Transverse colon (tissue), 4 donors: Measurements from ENCODE around the gene GNA12. TPM values are rescaled to one million over a fixed set of nuclear protein-coding genes. Genes with fewer than 3 reads are reported as not detected.

Source experiments
- DNase-seq: peaks from one replicate; pipeline ENCODE4 v3.0.0-alpha.2; 2019
- H3K27ac ChIP-seq, 4 donors: fragments of 200-600 bp; sonication (generic); 2 replicates each; pipeline ENCODE4 v1.5.1; 2016 to 2018; ENCODE audit warnings: inconsistent platforms in 4 of 4
- H3K27me3 ChIP-seq: fragments of 200-600 bp; sonication (generic); 2 replicates; pipeline ENCODE4 v1.5.1; 2017; ENCODE audit warnings: inconsistent platforms
- H3K36me3 ChIP-seq, 4 donors: fragments of 200-600 bp; sonication (generic); 2 replicates each; pipeline ENCODE4 v1.5.1; 2017 to 2019; ENCODE audit warnings: inconsistent platforms in 4 of 4
- H3K4me1 ChIP-seq, 4 donors: fragments of 200-600 bp; sonication (generic); 2 replicates each; pipeline ENCODE4 v1.5.1; 2017 to 2020; ENCODE audit warnings: inconsistent platforms in 4 of 4
- H3K4me3 ChIP-seq, 4 donors: fragments of 200-600 bp; sonication (generic); 1 replicate in 1 of 4; 2 replicates in 3 of 4; pipeline versions ENCODE4 v1.5.1 to v1.6.1; 2017 to 2019; ENCODE audit warnings: inconsistent platforms in 4 of 4
- H3K9me3 ChIP-seq, 2 donors: fragments of 200-600 bp; sonication (generic); 2 replicates each; pipeline ENCODE4 v1.5.1; 2017 to 2019; ENCODE audit warnings: inconsistent platforms in 2 of 2
- EP300 ChIP-seq: sonication (generic); formaldehyde crosslinking; IDR thresholded peaks from one replicate; pipeline ENCODE4 v1.6.1; 2017; ENCODE audit warnings: antibody characterized with exemption, low read depth
- POLR2A ChIP-seq: fragments of 450-650 bp; IDR thresholded peaks from one replicate; pipeline ENCODE4 v1.6.1; 2016; ENCODE audit warnings: antibody characterized with exemption, mild to moderate bottlenecking, moderate library complexity
- POLR2AphosphoS5 ChIP-seq, 3 donors: sonication (generic); formaldehyde crosslinking; IDR thresholded peaks; one replicate each; pipeline ENCODE4 v1.6.1; 2016; ENCODE audit warnings: antibody characterized with exemption in 3 of 3
- WGBS, 2 donors: methylation state at CpG; one replicate each; pipeline ENCODE4 v1.1.5; 2018; ENCODE audit warnings: low coverage in 1 of 2; 5-methylcytosine and 5-hydroxymethylcytosine counted together
- in situ Hi-C, 4 donors: fragments of 200-750 bp; cut with MboI; loops; one replicate each; pipeline versions ENCODE4 v1.15.0 to v1.15.1; 2017; ENCODE audit warnings: low sequenced_read_pairs in 3 of 4, low pct_ligation_motif_present in 1 of 4, low pct_unique_long_range_greater_than_20kb in 1 of 4
- intact Hi-C: fragments of 100-400 bp; cut with DNase I; formaldehyde crosslinking; loops from one replicate; pipeline ENCODE4 v1.15.1; 2023; ENCODE audit warnings: low total_unique reads
- total RNA-seq, 4 donors: library from RNA; depleted of rRNA; stranded (reverse); fragments of >200 nt; gene quantifications; one replicate each; pipeline ENCODE4 v1.1.0, GENCODE V29; 2016
- TF ChIP-seq, protein P1 (sequence below), 5 experiments: fragments of 200-600 bp in 3 of 5; fragments of 450-650 bp in 2 of 5; sonication (generic) in 3 of 5; IDR thresholded peaks; 1 replicate in 2 of 5; 2 replicates in 3 of 5; pipeline ENCODE4 v1.5.1; 2016 to 2017; ENCODE audit warnings: antibody characterized with exemption in 5 of 5, inconsistent platforms in 3 of 5, mild to moderate bottlenecking in 2 of 5, moderate library complexity in 1 of 5

The GNA12 gene
- total RNA-seq, 4 donors from 2014 or later: 18.9 to 39.6 (median 22.2) TPM

DNA sequence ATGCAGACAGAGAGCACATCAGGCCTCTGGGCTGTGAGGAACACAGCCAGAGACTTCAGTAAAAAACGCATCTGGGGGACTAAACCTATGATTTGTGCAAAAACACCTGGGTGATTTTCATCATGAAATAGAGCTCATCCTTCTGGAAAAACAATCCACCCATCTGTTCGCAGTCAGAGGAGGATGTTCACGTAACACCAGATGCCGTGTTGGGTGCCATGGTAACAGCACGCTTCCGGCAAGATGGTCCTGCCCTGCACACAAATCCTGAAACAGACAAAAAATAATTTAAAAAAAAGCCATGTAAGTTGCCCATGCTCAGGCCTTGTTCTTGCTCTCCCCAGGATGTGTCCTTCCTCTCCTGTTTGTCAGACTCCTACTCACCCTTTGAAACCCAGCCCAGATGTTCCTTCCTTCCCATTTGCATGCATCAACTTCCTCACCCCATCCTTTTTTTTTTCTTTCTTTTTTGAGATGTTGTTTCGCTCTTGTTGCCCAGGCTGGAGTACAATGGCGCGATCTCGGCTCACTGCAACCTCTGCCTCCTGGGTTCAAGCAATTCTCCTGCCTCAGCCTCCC lies 28.3 kb upstream of the GNA12 start:
- WGBS, 2 donors: 96 to 98% methylated on average over 5 to 10 of the region's 10 CpGs
- H3K27ac ChIP-seq: no peak overlapping the region
- intact Hi-C loops (no loop called here), in situ Hi-C loops (loop anchor here in 3 of 4 donors (10.0 to 25.0 kb wide), 2 partner anchors 282 to 1015 kb away; no protein-coding TSS in a partner anchor)
- no peak overlapping the region for H3K4me3 ChIP-seq
- no peaks in the 10 kb centered on the region for H3K36me3 ChIP-seq
- peaks cover 9% of the 10 kb centered on the region for H3K27me3 ChIP-seq
- H3K9me3 ChIP-seq: no peaks in the 10 kb centered on the region
- peaks cover 0 to 10% (median 0%) of the 10 kb centered on the region in 4 donors for H3K4me1 ChIP-seq
- no peak for DNase-seq
- TF ChIP-seq, protein P1, sequence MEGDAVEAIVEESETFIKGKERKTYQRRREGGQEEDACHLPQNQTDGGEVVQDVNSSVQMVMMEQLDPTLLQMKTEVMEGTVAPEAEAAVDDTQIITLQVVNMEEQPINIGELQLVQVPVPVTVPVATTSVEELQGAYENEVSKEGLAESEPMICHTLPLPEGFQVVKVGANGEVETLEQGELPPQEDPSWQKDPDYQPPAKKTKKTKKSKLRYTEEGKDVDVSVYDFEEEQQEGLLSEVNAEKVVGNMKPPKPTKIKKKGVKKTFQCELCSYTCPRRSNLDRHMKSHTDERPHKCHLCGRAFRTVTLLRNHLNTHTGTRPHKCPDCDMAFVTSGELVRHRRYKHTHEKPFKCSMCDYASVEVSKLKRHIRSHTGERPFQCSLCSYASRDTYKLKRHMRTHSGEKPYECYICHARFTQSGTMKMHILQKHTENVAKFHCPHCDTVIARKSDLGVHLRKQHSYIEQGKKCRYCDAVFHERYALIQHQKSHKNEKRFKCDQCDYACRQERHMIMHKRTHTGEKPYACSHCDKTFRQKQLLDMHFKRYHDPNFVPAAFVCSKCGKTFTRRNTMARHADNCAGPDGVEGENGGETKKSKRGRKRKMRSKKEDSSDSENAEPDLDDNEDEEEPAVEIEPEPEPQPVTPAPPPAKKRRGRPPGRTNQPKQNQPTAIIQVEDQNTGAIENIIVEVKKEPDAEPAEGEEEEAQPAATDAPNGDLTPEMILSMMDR (IDR thresholded peaks at IDR 0.05): no peak
- TF ChIP-seq EP300 (no peak), POLR2A (no peak), POLR2AphosphoS5 (IDR thresholded peaks at IDR 0.05) (no peak)

DNA sequence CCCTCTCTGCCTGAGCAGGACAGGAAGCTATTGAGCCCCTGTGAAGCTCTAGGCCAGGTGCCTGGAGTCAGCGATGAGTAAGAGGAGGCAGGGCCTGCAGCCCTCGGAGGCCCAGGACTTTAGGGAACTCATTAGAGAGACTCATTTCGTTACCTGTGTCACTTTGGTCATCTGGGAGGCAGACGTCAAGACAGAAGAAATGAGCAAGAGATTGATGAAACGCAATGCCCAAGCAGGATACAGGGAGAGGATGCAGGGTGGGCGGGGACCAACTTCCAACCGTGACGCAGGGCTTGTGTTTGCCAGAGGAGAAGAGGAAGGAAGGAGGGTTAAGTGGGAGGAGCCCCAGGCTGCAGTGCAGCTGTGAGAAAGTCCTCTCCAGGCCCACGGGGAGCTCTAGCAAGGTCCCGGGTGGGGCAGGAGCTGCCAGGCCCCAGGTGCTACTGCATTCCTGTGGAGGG lies 26.4 kb upstream of the GNA12 start:
- DNase-seq: peak; percentile 61
- Histone ChIP-seq H3K36me3 (no peaks in the 10 kb centered on the region), H3K4me1 (peaks cover 0 to 10% (median 0%) of the 10 kb centered on the region in 4 donors), H3K9me3 (no peaks in the 10 kb centered on the region), H3K27me3 (peaks cover 9% of the 10 kb centered on the region), H3K27ac (no peak overlapping the region), H3K4me3 (no peak overlapping the region)
- intact Hi-C loops: no loop called here
- TF ChIP-seq POLR2AphosphoS5 (IDR thresholded peaks at IDR 0.05) (no peak), EP300 (no peak), POLR2A (no peak)
- TF ChIP-seq, protein P1 (IDR thresholded peaks at IDR 0.05): no peak
- in situ Hi-C loops: loop anchor here in 3 of 4 donors (10.0 to 25.0 kb wide), 2 partner anchors 284 to 1017 kb away; no protein-coding TSS in a partner anchor
- 0 to 21% methylated on average over 1 to 10 of the region's 10 CpGs for WGBS, 2 donors

DNA sequence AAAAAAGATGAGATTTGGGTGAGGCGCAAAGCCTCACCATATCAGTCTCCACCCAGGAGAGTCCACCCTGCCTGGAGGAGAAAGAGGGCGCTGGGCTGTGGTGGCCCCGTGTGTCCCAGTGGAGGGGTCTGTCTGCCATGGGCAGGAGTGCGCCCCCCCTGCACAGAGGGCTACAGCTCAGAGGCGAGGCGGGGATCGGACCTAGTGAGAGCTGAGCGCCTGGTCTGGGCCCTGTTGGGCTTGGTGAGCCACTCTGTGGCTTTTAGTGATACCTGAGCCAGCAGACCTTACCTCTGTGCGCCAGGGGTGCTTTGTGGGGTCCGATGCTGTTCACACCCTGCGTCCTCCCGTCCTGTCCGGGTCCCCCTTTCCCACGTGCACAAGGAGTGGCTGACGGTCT lies 25.9 kb upstream of the GNA12 start:
- intact Hi-C loops: loop anchor here (10.0 kb wide), 1 partner anchor 285 kb away; no protein-coding TSS in a partner anchor
- TF ChIP-seq EP300 (no peak), POLR2A (no peak), POLR2AphosphoS5 (IDR thresholded peaks at IDR 0.05) (no peak)
- TF ChIP-seq, protein P1 (IDR thresholded peaks at IDR 0.05): no peak
- H3K4me1 ChIP-seq: peaks cover 0 to 10% (median 0%) of the 10 kb centered on the region in 4 donors
- H3K27ac ChIP-seq: no peak overlapping the region
- no peaks in the 10 kb centered on the region for H3K9me3 ChIP-seq
- H3K4me3 ChIP-seq: no peak overlapping the region
- 86 to 100% methylated on average over 1 to 15 of the region's 15 CpGs for WGBS, 2 donors
- no peaks in the 10 kb centered on the region for H3K36me3 ChIP-seq
- H3K27me3 ChIP-seq: peaks cover 4% of the 10 kb centered on the region
- no peak for DNase-seq
- in situ Hi-C loops: loop anchor here in 3 of 4 donors (5.0 to 25.0 kb wide), 3 partner anchors 285 to 1017 kb away; no protein-coding TSS in a partner anchor

DNA sequence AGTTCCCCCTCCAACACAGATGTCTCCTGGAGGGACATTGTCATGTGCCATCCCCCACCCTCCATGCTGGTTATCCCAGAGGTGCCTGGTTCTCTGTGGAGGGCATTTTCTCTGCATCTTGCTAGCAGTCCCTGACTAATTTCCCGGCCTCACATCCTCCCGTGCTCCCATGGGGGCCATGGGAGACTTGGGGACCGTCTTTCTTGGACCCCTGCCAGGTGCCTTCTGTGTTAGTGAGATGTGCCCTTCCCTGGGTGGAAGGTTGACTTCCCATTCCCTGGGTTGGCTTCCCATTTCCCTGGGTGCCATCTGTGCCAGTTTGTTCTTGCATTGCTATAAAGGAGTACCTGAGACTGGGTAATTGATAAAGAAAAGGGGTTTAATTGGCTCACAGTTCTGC lies 22.5 kb upstream of the GNA12 start:
- DNase-seq: no peak
- no peak overlapping the region for H3K27ac ChIP-seq
- intact Hi-C loops (loop anchor here (10.0 kb wide), 1 partner anchor 288 kb away; no protein-coding TSS in a partner anchor), in situ Hi-C loops (loop anchor here in 2 of 4 donors (5.0 to 25.0 kb wide), 2 partner anchors 291 to 1021 kb away; no protein-coding TSS in a partner anchor)
- H3K9me3 ChIP-seq: no peaks in the 10 kb centered on the region
- H3K4me1 ChIP-seq: peaks cover 6 to 31% (median 9%) of the 10 kb centered on the region in 4 donors
- TF ChIP-seq EP300 (no peak), POLR2A (no peak), POLR2AphosphoS5 (IDR thresholded peaks at IDR 0.05) (no peak)
- TF ChIP-seq, protein P1 (IDR thresholded peaks at IDR 0.05): no peak
- no peak overlapping the region for H3K4me3 ChIP-seq
- H3K27me3 ChIP-seq: no peaks in the 10 kb centered on the region
- H3K36me3 ChIP-seq: no peaks in the 10 kb centered on the region
- WGBS, 2 donors: 35% methylated on average over 3 of the region's 3 CpGs; no CpG with 5 or more reads in 1 of the 2 donors
